ENCODE results near the gene AKAP6. TPM values are rescaled to one million over a fixed set of nuclear protein-coding genes. Genes with fewer than 3 reads are reported as not detected.
A peak's percentile ranks its signal among the peaks of the same experiment; 100 is the strongest.

Gene AKAP6
- total RNA-seq, 2 donors from 2014 or later = 112 to 117 TPM

DNA sequence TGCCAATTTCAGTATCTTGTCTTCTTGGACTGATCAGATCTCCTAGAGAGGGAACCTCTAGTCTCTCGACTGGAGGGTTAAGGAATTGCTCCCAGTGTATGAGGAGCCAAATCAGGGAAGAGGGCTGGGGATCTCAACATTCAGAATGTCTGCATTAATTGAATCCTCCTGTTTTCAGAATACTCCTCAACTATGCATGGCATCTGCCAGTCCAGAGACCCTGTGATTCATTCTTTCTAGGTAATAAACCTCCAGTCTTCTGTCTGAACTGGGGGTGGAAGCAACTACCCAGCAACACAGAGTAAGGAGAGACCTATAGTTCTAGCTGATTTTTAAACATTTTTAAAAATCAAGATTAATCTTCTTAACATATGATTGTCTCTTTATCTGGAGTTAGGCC lies 92.7 kb downstream of the AKAP6 start:
- Histone ChIP-seq H3K36me3 (no peaks in the 10 kb centered on the region), H3K27ac (no peak overlapping the region), H3K9me3 (peaks cover 0 to 8% of the 10 kb centered on the region in 2 donors), H3K4me1 (peaks cover 0 to 19% of the 10 kb centered on the region in 2 donors), H3K4me3 (no peak overlapping the region), H3K27me3 (no peaks in the 10 kb centered on the region)
- TF ChIP-seq, protein P1, sequence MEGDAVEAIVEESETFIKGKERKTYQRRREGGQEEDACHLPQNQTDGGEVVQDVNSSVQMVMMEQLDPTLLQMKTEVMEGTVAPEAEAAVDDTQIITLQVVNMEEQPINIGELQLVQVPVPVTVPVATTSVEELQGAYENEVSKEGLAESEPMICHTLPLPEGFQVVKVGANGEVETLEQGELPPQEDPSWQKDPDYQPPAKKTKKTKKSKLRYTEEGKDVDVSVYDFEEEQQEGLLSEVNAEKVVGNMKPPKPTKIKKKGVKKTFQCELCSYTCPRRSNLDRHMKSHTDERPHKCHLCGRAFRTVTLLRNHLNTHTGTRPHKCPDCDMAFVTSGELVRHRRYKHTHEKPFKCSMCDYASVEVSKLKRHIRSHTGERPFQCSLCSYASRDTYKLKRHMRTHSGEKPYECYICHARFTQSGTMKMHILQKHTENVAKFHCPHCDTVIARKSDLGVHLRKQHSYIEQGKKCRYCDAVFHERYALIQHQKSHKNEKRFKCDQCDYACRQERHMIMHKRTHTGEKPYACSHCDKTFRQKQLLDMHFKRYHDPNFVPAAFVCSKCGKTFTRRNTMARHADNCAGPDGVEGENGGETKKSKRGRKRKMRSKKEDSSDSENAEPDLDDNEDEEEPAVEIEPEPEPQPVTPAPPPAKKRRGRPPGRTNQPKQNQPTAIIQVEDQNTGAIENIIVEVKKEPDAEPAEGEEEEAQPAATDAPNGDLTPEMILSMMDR (IDR thresholded peaks at IDR 0.05) = no peak
- no peak for DNase-seq (ENCODE audit: low spot score)

DNA sequence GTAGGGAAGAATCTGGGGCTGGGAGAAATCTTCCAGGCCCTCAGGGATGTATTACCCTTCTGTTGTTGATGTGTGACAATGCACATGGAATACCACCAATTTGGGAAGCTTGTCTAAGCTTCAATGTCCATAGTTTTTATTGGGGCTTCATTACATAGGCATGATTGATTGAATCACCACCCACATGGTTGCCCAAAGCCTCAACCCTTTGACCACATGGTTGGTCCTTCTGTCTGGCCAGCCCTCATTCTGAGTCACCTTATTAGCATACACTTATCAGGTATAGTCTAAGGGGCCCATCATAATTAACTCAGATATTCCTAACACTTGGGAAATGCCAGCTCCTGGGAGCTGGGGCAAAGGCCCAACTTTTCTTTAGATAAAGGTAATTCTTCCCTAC lies 93.3 kb downstream of the AKAP6 start:
- H3K27ac ChIP-seq = no peak overlapping the region

DNA sequence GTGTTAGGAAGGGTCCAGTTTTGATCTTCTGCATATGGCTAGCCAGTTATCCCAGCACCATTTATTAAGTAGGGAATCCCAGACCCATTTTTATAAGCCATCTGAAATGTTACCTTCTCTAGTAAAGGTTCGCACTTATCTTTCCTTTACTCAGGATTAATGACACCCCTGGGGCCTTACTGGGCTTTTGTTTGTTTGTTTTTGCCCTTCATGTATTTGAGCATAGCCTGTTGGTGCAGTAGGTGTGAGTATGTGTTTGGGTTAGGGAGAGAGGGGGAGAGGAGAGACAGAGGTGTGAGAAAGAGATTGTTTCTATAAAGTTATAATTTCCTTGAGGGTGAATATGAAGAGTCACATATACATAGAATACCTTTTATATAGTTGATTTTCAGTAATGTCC lies 96.9 kb downstream of the AKAP6 start:
- TF ChIP-seq, protein P1 (IDR thresholded peaks at IDR 0.05) = no peak
- Histone ChIP-seq H3K9me3 (peaks cover 0 to 8% of the 10 kb centered on the region in 2 donors), H3K27me3 (no peaks in the 10 kb centered on the region), H3K4me1 (peaks cover 0 to 4% of the 10 kb centered on the region in 2 donors), H3K36me3 (no peaks in the 10 kb centered on the region), H3K4me3 (no peak overlapping the region), H3K27ac (no peak overlapping the region)
- DNase-seq (ENCODE audit: low spot score) = no peak

More for the DNA sequence above, 93.3 kb downstream of the AKAP6 start:
- no peaks in the 10 kb centered on the region for H3K27me3 ChIP-seq
- H3K9me3 ChIP-seq = peaks cover 0 to 8% of the 10 kb centered on the region in 2 donors
- no peaks in the 10 kb centered on the region for H3K36me3 ChIP-seq
- H3K4me1 ChIP-seq = peaks cover 0 to 14% of the 10 kb centered on the region in 2 donors
- TF ChIP-seq, protein P1 (IDR thresholded peaks at IDR 0.05) = no peak
- no peak for DNase-seq (ENCODE audit: low spot score)
- H3K4me3 ChIP-seq = no peak overlapping the region

DNA sequence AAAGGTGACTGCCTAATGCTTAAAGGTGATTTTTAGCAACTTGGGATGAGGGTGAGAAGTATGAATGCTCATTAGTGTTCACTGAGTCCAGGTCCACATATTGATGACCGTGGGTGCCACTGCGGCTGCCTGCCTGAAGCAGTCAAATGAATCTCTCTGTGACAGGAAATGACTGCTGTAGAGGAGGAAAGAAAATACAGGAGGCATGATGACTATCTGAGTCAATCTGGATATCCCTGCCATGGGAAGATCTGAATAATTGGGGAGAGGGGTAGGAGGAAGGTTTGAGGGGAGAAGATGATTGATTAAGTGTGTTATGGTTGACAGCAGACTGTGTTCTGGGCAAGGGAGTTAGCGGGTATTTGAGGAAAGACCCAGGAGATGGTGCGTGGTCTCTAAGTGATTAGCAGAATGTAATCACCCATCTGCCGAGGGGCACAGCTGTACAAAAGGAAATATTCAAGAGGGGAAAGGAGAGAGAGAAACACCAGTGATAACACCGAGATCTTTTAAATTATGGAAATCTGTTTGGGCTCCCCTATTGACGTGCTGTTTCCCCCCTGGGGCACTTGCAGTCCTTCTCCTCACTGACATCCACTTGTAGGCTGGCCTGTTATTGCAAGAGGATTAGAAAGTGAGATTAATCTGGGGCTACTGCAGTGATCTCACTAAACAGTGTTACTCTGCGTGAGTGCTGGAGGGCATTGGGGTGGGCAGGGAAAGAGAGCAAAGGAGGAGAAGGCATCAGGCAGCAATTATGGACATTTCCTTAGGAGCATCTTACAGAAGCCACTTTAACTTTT lies 97.7 kb downstream of the AKAP6 start:
- DNase-seq (ENCODE audit: low spot score) = no peak
- Histone ChIP-seq H3K27ac (peak overlapping the region; percentile 50 to 67), H3K9me3 (peaks cover 0 to 8% of the 10 kb centered on the region in 2 donors), H3K27me3 (no peaks in the 10 kb centered on the region), H3K36me3 (no peaks in the 10 kb centered on the region), H3K4me1 (peaks cover 0 to 4% of the 10 kb centered on the region in 2 donors), H3K4me3 (no peak overlapping the region)
- TF ChIP-seq, protein P1 (IDR thresholded peaks at IDR 0.05) = no peak

DNA sequence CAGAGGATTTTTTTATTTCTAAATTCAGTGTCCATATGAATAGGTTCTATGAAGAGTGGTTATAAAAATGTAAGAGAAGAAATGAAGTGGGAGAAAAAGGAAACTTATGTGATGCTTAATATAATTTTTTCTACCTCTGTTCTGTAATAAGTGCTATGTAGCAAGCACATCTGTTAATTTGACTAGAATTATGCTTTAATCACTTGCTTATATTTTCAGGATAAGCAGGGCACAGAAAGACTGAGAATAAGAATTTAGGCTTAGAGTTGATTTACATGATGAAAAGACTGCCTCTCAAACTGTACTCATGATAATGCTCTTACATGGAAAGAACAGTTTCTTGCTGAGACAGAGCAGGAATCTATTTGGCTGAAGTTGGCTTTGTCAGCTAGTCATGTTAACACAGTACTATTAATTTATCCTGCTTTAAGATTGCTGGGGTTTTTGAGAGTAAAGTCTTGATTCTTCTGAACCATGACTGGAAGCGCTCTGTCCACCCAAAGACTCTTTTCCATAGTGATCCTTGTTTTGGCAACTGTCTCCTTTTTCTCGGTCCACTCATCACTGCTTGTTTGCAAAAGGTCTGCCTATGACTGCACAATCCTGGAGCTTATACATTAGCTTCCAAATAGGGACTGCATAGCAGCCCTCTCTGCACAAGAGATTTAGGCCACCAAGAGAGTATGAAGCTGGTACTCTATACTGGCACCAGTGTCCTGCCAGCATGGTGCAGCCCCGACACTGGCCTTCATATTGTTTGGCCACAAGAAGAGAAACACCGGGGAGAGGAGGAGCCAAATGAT lies 98.8 kb downstream of the AKAP6 start:
- no peak for DNase-seq (ENCODE audit: low spot score)
- TF ChIP-seq, protein P1 (IDR thresholded peaks at IDR 0.05) = no peak
- no peaks in the 10 kb centered on the region for H3K27me3 ChIP-seq
- no peak overlapping the region for H3K4me3 ChIP-seq
- H3K27ac ChIP-seq = peak overlapping the region; percentile 50 to 67
- H3K36me3 ChIP-seq = no peaks in the 10 kb centered on the region
- peaks cover 0 to 8% of the 10 kb centered on the region in 2 donors for H3K4me1 ChIP-seq
- H3K9me3 ChIP-seq = peaks cover 0 to 2% of the 10 kb centered on the region in 2 donors

Data from right atrium auricular region (tissue), 2 donors.